Fibroblast of skin of right biceps (primary cell): ENCODE data around the gene PTRH2.

Experiments used
- DNase-seq: peaks from one replicate; pipeline ENCODE4 v3.0.0-alpha.2; 2013

Gene PTRH2

GRCh38 chr17:59666235-59666634 lies 41.0 kb downstream of the PTRH2 start:
- no peak for DNase-seq

- peak; percentile 43 for DNase-seq
Measured at GRCh38 chr17:59656624-59657023, 50.6 kb downstream of the PTRH2 start.

- DNase-seq, result peak; percentile 33
Measured at GRCh38 chr17:59652119-59652518, 55.1 kb downstream of the PTRH2 start.

GRCh38 chr17:59651346-59651745 lies 55.9 kb downstream of the PTRH2 start:
- no peak for DNase-seq

GRCh38 chr17:59650642-59651041 lies 56.6 kb downstream of the PTRH2 start:
- DNase-seq, result no peak

- no peak for DNase-seq
Measured at GRCh38 chr17:59649886-59650285, 57.3 kb downstream of the PTRH2 start.
